ENCODE results near the gene SORBS1.

GRCh38 chr10:95422233-95422632, 138.9 kb downstream of the SORBS1 start:
- TF ChIP-seq, protein P1, sequence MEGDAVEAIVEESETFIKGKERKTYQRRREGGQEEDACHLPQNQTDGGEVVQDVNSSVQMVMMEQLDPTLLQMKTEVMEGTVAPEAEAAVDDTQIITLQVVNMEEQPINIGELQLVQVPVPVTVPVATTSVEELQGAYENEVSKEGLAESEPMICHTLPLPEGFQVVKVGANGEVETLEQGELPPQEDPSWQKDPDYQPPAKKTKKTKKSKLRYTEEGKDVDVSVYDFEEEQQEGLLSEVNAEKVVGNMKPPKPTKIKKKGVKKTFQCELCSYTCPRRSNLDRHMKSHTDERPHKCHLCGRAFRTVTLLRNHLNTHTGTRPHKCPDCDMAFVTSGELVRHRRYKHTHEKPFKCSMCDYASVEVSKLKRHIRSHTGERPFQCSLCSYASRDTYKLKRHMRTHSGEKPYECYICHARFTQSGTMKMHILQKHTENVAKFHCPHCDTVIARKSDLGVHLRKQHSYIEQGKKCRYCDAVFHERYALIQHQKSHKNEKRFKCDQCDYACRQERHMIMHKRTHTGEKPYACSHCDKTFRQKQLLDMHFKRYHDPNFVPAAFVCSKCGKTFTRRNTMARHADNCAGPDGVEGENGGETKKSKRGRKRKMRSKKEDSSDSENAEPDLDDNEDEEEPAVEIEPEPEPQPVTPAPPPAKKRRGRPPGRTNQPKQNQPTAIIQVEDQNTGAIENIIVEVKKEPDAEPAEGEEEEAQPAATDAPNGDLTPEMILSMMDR (IDR thresholded peaks at IDR 0.05) = no peak
- no peak for TF ChIP-seq EZH2 (IDR thresholded peaks at IDR 0.05; ENCODE audit: borderline replicate concordance, insufficient read depth, low read depth, low read length, poor library complexity, severe bottlenecking)
